HG03280 (cell line): Measurements from ENCODE around the gene VASN.
"Not testable (repeated sequence)": the region's sequence is repeated elsewhere in the genome, so short reads cannot be mapped to it uniquely, and the experiment has no call there.

Experiments
- ATAC-seq: cut with Tn5 transposase; IDR thresholded peaks from one replicate; pipeline ENCODE4 v1.9.1; 2021; ENCODE audit warnings: mild to moderate bottlenecking, moderate library complexity; ENCODE audit not compliant: unreplicated experiment

Gene VASN

DNA sequence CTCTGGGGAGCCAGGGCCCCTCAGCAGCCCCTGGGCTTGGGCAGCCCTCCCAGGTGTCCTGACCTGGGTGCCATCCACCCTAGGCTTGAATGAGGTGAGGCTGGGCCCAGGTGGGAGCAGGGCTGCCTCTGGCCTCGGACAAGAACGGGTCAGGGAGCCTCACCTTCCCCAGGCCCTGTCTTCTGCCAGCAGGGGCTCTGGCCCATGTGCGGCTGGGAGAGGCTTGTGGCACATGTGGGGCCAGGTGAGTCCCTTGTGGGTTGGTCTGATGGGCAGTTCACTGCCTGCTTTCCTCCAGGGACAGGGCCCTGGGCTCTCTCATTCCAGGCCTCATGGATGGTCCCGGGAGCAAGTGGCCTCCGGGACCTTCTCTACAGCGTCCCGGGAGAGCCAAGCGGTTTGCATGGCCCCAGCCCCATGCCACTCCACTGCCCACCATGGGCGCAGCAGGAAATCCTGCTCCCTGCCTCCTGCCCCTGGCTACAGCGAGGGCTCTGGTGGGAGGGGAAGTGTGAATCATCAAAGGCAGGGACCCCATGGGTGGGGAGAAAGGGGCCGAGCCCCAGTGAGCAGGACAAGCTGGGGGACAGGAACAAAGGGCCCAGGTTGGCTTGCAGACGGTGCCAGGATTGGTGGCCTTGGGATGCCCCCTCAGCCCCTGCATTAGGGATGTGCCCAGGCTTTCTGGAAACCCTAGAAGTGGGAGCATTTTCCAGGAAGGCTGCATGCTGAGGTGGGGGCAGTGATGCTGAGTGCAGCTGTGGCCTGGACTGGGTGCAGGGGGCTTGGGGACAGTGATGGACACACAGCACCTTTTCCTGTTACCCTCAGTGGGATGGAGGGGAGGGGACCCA is 12.2 kb downstream of the VASN start:
- ATAC-seq: no peak

DNA sequence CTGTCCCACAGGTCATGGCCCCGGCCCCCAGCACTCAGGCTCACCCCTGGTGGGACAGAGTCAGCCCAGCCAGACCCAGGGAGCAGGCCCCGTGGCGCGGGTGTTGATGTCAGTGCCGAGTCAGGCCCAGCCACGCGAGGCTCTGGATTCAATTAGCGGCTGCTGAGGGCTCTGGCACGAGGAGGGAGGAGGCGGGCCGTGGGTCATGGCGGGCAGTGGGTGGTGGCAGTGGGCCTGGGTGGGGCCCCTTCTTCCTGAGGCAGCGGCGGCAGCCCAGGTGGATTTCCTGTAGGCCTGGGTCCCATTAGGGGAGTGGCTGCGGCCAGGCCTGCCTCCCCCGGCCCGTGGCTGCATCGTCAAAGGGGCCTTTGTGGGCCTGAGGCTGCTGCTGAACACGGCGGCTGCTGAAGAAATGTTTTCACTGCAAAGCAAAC is 12.9 kb downstream of the VASN start:
- ATAC-seq: no peak

DNA sequence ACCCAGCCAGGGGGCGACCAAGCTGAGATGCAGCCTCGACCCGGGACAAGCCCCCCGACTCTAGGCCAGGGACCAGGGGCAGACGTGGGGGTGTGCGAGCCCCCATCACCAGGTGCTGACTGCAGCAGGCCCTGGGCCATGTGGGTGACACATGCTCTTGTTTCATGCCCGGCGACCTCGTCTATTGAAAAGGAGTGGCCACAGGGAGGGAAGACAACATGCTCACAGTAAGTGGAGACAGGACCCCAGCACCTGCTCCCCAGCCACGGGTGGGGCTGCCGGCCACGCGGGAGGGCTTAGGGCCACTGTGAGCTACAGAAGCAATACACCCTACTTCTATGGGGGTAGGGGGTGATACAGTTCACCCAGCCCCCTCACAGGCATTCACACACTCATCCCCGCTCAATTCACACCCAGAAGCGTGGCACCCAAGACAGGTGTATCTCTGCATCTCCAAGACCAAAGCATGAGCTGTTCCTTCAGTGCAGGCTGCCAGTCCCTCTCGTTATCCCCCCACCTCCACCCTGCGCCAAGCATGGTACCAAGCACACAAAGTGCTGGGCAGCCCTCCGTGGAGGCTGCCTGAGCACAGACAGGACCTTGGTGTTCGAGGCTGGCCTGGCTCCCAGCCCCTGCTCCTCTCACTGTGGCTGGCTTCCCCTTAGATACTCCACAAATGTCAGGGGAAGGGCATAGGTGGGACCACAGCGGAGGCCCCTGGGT is 13.6 kb downstream of the VASN start:
- ATAC-seq: no peak

DNA sequence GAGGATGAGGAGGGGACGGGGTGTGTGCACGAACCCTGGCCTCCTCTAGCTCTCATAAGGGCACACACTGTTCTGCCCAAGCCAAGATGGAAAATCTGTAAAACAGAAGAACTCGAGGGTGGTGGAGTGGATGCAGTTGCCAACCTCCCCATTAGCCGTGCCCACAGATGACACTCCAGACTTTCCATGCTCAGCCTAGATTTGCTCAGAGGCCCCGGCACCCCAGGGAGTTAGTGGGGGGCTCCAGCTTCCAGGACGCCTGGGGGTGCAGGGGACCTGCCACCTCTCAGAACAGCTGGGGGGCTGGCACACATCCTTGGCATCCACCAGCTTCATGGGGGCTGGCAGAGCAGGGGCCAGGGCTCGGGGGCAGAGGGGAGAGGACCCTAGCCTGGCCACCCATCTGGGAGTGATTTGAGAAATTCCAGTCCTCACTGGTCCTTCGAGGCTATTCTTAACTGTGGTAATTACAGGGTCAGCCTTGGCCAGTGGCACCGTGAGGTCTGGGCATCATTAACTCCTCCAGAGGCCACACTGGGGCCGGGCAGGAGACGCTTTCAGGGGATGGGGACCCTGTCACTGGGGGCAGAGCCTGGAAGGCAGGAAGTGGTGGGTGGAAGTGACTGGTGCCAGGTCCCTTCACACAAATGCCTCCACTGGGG is 14.3 kb downstream of the VASN start:
- ATAC-seq: no peak

DNA sequence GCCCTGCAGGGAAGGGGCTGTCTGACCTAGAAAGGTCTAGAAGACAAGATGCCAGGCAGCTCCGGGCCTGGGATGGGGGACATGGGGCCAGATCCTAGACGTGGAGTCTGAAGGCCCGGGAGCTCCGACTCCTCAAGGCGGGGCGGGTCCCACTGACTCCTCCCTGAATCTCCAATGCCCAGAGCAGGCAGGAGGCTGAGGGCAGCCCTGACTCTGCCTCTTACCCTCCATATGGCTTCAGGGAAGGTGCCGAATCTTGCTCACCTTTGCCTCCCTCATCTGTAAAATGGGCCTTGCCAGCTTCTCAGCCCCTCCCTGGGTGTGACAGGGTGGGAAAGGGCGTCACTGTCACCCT is 14.8 kb downstream of the VASN start:
- no peak for ATAC-seq

DNA sequence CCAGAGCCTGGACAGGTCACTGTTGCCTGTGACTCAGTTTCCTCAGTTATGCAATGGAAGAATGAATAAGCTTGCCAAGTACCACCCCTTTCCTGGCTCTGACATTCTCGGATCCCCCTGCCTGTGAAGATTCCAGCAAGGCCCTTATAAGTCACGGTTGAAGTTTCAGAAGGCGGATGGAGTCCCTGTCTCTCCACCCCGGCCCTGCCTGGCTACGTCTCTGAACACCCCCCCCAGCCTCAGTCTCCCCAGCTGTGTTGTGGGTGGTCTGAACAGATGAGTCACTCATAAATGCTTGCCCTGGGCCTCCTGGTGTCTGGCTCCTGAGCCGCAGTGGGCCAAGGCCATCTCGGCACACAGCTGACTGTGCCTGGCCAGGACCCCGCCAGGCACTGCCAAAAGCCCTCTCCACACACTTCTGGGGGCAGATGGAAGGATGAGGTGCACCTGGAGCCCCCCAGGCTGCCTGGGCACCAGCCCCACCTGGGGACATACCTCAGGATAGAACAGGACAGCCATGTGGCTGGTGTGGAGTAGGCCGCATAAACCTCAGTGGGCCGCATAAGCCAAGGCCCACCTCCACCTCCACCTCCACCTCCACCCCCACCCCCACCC is 15.4 kb downstream of the VASN start:
- no peak for ATAC-seq

DNA sequence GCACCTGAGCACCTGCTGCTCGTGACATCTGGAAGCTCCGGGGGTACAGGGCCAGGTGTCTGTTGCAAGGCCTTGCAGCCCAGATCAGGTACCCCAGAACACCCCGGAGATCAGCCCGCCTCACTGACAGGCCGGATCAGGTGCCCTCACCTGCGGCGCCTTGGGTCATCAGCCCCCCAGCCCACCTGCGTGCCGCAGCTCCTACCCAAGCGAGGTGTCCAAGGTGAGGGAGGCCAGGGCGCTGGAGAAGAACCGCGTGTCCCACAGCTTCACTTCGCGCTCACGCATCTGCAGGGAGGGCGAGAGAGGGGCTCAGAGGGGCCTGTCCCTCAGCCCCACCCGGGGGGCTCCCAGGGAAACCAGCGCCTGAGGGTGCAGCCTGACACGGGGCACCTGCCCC is 16.1 kb downstream of the VASN start:
- ATAC-seq: no peak

DNA sequence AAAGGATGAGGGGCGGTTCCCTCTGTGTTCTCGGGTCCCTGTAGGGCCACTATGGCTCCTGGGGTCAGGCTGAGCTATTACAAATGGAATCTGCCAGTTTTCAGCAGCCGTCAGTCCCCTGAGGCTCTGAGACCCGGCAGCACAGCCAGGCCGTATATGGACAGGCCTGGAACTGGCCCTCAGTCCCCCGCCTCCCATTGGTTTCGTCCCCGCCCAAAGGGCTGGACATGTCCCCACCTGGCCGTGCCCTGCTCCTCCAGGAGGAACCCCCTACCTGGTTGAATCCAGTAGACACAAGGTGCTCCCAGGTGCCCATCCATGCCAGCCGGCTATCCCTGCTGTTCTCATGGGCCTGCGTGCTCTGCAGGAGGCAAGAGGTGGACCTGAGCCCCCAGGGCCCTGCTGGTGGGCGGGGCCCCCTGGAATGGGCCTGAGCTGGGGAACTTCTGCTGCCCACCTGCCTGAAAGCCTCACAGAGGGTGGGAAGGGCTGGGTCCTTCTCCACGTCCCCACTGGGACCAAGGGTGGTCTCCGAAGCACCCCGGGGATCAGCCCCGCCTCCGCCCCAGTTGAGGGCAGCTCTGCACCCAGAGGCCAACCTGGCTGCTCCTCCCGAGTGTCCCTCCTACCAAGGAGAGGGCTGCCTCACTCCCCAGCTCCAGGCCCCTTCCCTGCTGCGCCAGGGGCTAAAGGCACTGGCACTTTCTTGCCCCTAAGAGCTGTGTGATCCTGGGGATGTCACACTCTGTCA is 16.8 kb downstream of the VASN start:
- no peak for ATAC-seq

DNA sequence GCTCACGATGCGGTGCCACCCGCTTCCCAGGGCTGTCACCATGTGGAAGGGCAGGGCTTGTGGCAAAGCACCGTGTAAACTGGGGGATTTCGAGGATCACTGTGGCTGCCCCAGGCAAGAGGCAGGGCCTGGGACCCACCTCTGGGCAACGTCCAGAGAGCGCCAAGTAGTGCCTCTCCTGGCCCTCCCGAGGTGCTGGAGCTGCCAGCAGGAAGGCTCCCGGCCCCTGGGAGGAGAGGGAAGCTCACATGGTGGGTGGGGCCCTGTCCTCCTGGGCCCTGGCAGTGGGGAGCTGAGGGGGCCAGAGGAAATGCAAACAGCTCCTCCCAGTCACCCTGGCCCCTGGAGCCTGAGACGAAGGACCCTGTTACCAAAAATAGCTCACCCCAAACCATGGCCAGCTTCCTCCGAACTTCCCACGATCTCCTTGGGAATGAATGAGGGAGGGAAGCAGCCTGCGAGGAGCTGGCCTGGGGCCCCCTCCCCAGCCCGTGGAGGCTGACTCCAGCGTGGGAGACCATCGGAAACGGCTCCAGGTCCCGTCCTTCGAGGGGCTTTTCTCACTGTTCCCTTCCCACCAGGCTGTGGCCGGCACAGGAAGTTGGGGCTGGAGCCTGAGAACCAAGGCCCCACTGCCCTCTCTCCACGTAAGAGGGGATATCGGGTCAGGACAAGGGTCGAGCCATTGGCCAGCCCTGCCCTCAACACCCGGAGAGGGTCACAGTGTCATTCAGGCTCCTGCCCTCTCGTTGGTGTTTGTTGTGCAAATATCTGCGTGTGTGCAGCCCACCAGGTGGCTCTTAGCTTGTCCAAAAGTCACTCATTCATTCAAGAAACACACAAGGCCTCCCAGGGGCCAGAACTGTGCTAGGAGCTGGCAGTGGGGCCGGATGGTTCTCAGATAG is 17.7 kb downstream of the VASN start:
- ATAC-seq: no peak

DNA sequence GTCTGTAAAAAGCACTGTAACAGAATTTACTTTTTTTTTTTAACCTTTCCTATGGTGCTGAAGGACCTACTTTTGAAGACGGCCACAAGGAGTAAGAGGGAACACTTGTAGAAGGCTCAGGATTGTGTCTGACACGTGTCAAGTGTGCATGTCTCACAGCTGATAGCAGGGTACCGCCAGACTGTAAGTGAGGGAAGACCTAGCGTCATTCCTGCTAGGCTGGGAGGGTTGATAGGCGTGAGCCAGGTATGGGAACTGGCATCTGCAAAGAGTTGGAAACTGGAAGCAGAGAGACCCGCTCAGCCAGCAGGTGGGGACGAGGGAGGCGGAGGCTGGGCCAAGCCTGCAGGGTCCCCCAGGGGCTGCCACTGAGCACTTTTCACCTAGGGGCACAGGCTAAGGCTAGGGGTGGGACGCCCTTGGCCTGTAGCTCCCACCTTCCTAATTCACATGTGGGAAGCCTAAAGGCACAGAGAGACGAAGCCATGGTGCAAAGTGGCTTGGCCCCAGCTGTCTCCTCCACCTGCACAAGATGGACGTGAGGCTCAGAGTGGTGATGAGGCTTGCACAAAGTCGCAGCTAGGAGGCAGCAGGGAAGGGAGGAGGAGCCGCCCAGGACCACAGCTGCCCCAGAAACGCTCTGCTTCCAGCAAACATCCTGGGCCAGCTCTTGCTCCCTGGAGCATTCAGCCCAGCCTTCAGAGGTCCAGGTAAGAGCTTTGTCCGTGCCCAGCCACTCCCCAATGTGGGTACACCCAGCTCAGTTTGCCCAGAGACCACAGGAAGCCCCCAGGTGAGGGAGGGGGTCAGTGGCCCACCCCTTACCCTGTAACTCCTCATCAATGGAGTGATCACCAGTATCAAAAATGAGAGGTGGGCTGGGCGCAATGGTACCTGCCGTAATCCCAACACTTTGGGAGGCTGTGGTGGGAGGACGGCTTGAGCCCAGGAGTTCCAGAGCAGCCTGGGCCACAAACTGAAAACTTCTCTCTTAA is 18.9 kb downstream of the VASN start:
- ATAC-seq: no peak

DNA sequence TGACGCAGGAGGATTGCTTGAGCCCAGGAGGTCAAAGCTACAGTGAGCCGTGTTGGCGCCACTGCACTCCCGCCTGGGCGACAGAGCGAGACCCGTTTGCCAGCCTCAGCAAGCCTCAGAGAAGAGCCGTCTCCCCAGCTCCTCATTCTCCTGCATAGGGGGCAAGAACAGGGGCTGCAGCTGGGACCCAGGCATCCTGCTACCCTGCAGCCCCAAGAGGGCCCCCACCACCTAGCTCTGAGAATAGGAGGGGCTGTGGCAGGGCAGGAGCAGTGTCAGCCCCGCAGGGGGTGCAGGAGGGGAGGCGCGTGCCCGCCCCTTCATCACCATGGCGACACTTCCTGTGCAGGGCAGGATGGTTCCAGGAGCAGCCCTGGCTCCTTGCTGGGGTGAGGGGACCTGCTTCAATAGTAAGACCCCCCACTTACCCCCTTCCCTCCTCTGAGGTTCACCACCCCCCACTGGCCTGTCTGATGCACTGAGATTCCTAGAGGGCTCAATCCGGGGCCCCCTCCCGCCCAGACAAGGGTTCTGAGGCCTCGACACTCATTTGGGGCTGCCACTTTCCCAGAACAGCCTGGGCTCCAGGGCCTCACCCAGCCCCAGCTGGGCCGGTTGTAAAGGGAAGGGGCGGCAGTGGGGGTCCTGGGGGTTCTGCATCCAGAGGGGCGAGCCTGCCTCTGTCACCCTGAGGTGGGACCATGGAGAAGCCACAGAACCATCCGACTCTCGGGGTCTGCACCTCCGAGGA is 20.2 kb downstream of the VASN start:
- ATAC-seq: no peak

DNA sequence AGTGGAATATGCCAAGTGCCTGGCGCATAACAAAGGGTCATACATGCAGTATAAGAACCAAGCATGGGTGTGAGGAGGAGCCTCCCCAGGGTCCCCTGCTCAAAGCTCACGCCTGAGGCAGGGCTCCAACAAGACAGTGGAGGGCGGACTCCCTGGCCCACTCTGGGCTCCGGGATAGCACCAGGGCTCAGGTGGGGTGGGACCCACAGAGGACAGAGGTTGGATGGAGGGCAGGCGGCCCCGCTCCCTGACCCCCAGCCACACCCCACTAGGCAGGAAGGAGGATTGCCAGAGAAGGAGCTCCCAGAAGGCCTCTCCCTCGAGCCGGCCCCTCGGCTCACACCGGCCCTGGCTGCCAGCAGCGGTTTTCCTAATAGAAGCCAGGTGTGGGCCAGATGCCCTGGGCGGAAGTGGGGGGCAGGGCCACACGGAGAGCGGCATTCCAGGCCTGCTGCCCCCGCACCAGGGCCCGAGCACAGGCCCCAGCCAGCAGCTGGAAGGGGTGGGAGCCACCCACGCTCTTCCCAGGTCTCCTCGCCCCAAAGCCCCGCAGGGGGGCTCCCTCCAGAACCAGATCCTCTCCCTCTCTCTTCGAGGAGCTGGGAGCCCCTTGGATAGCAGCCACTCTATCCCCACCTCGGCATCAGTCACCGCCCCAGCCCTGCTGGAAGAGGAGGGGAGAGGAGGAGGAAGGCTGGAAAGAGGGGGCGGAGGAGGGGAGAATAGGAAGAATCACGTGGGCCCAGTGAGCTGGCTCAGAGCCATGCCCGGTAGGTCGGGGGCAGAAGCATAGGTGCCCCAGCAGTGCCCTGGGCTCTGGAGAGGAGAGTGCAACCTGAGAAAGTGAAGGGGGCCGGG is 21.0 kb downstream of the VASN start:
- no peak for ATAC-seq

DNA sequence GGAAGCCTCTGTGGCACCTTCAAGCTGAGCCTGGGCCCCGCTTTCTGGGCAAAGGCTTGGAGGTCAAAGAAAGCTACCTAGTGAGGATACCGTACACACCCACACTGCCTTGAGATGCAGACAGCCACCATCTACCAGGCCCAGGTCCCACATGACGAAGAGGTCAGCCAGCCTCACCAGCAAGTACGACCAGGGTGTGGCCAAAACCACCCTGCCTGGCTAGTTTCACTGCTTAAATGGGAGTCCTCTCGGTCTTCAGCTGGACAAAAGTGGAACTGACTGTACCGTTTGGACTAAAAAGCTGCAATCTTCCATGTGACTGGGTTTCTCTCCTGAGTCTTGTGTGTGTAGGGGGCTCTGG is 21.6 kb downstream of the VASN start:
- ATAC-seq: no peak

DNA sequence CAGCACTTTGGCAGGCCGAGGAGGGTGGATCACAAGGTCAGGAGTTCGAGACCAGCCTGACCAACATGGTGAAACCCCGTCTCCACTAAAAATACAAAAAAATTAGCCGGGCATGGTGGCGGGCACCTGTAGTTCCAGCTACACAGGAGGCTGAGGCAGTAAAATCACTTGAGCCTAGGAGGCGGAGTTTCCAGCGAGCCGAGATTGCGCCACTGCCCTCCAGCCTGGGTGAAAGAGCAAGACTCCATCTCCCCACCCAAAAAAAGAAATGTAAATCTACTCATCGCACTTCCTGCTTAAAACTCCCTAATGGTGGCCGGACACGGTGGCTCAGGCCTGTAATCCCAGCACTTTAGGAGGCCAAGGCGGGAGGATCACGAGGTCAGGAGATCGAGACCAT is 22.2 kb downstream of the VASN start:
- ATAC-seq: not testable (repeated sequence)

DNA sequence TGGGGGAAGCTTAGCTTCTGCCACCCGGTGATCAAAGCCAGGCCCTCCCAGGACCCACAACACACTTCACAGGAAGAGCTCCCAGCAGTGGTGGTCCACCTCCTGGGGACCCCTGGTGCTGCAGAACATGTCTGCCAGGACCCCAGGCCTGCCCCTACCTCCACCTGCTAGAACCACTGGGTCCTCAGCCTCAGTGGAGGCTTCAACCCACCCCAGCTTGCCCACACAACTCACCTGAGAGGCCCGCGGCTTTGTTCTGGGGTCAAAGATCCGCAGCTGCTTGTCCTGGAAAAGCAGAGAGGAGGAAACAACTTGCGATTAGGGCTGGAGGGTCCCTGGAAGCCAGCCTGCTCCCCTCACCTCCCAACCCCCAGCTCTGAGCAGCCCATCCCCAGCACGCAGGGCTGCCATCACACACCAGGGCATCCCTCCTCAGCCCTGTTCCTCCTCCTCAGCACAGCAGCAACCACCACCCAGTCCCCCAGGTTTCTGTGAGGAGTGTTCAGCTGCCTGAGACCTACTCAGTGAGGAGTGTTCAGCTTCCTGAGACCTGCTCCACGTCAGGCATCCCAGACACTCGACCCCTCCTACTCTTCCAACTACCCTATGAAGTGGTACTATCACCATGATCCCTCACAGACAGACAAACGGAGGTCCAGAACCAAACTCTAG is 23.5 kb downstream of the VASN start:
- no peak for ATAC-seq

DNA sequence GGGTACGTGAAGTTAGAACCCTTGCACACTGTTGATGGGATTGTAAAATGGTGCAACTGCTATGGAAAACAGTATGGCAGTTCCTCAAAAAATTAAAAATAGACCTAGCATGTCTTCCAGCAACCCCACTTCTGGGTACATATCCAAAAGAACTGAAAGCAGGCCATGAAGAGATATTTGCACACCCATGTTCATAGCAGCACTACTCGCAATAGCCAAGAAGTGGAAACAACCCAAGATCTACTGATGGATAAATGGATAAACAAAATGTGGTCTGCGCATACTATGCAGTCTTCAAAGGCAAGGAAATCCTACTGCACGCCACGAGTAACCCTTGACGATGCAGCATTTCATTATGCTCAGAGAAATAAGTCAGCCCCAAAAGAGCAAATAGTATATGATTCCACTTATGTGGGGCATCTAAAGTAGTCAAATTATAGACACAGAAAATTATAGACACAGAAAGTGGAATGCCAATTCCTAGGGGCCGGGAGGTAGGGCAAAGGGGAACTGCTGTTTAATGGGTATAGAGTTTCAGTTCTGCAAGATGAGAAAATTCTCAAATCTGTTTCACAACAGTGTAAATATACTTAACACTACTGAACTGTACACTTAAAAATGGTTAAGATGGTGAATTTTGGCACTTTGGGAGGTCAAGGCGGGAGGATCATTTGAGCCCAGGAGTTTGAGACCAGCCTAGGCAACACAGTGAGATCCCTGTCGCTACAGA is 27.5 kb downstream of the VASN start:
- ATAC-seq: no peak
